Measurements from ENCODE around the gene APBA3.

APBA3 gene

GRCh38 chr19:3753631-3754410 lies 7.7 kb downstream of the APBA3 start:
- Histone ChIP-seq H3K9me3 (ENCODE audit: control insufficient read depth, insufficient read depth, low read depth, low read length) (no peaks in the 10 kb centered on the region), H3K4me3 (ENCODE audit: low read depth, low read length) (no peak overlapping the region), H3K36me3 (ENCODE audit: control insufficient read depth in 2 of 2, insufficient read depth in 1 of 2, low read length in 2 of 2) (peaks cover 7 to 30% of the 10 kb centered on the region in 2 experiments; a peak in 2 of 3 replicates), H3K4me1 (ENCODE audit: control insufficient read depth, insufficient read depth, low read length) (no peaks in the 10 kb centered on the region), H3K27ac (ENCODE audit: extremely low read depth, low read depth, low read length) (no peak overlapping the region)
- CTCF ChIA-PET: no interaction called here
- POLR2A ChIA-PET: interaction anchor here (0.9 to 1.4 kb wide), 2 partner anchors 9 kb away, joined by 3 to 6 read pairs; partner anchors contain the start of gene MRPL54
- TF ChIP-seq SP2 (tag by site-specific recombination; IDR thresholded peaks at IDR 0.05) (no peak), ZNF677 (tag by site-specific recombination; IDR thresholded peaks at IDR 0.05) (no peak), ZSCAN30 (tag by site-specific recombination; IDR thresholded peaks at IDR 0.05) (no peak), ZNF155 (tag by site-specific recombination; IDR thresholded peaks at IDR 0.05) (no peak), ZNF366 (tag by site-specific recombination; conservative IDR thresholded peaks at IDR 0.05) (no peak), ZNF692 (tag by site-specific recombination; IDR thresholded peaks at IDR 0.05) (no peak), ZNF555 (tag by site-specific recombination; conservative IDR thresholded peaks at IDR 0.05) (no peak)

- CTCF ChIA-PET: no interaction called here
- peaks cover 6 to 27% of the 10 kb centered on the region in 2 experiments; a peak in 2 of 3 replicates for H3K36me3 ChIP-seq (ENCODE audit: control insufficient read depth in 2 of 2, insufficient read depth in 1 of 2, low read length in 2 of 2)
Measured at GRCh38 chr19:3752492-3752891, 9.0 kb downstream of the APBA3 start.

More at GRCh38 chr19:3752492-3752891, 9.0 kb downstream of the APBA3 start:
- no peaks in the 10 kb centered on the region for H3K4me1 ChIP-seq (ENCODE audit: control insufficient read depth, insufficient read depth, low read length)
- POLR2A ChIA-PET: interaction anchor here (1.4 kb wide), 1 partner anchor 10 kb away, joined by 6 read pairs; the partner anchor contains the start of gene MRPL54
- no peak overlapping the region for H3K4me3 ChIP-seq (ENCODE audit: low read depth, low read length)
- no peak overlapping the region for H3K27ac ChIP-seq (ENCODE audit: extremely low read depth, low read depth, low read length)
- TF ChIP-seq SCRT2 (tag by site-specific recombination; IDR thresholded peaks at IDR 0.05): no peak
- TF ChIP-seq ZNF274 (IDR thresholded peaks at IDR 0.05; ENCODE audit: low read length): no peak
- TF ChIP-seq ZNF274 (tag by site-specific recombination; IDR thresholded peaks at IDR 0.05; ENCODE audit: borderline replicate concordance): no peak
- TF ChIP-seq ATF2 (tag by site-specific recombination; IDR thresholded peaks at IDR 0.05; ENCODE audit: low read depth): no peak
- no peak for TF ChIP-seq ZNF248 (tag by site-specific recombination; IDR thresholded peaks at IDR 0.05)
- TF ChIP-seq ZXDB (tag by site-specific recombination; IDR thresholded peaks at IDR 0.05): no peak
- TF ChIP-seq ZNF404 (tag by site-specific recombination; IDR thresholded peaks at IDR 0.05): no peak
- no peak for TF ChIP-seq GLI2 (tag by site-specific recombination; IDR thresholded peaks at IDR 0.05; ENCODE audit: borderline replicate concordance, low read depth)
- no peak for TF ChIP-seq ZNF707 (tag by site-specific recombination; IDR thresholded peaks at IDR 0.05)
- no peak for TF ChIP-seq ZSCAN18 (tag by site-specific recombination; IDR thresholded peaks at IDR 0.05)
- no peak for TF ChIP-seq ZNF324 (tag by site-specific recombination; IDR thresholded peaks at IDR 0.05)
- no peak for TF ChIP-seq ZNF664 (tag by site-specific recombination; IDR thresholded peaks at IDR 0.05)
- no peak for TF ChIP-seq PRDM4 (tag by site-specific recombination; IDR thresholded peaks at IDR 0.05)
- TF ChIP-seq ZNF747 (tag by site-specific recombination; IDR thresholded peaks at IDR 0.05): no peak
- TF ChIP-seq ZSCAN23 (tag by site-specific recombination; IDR thresholded peaks at IDR 0.05): no peak
- TF ChIP-seq, protein P1, sequence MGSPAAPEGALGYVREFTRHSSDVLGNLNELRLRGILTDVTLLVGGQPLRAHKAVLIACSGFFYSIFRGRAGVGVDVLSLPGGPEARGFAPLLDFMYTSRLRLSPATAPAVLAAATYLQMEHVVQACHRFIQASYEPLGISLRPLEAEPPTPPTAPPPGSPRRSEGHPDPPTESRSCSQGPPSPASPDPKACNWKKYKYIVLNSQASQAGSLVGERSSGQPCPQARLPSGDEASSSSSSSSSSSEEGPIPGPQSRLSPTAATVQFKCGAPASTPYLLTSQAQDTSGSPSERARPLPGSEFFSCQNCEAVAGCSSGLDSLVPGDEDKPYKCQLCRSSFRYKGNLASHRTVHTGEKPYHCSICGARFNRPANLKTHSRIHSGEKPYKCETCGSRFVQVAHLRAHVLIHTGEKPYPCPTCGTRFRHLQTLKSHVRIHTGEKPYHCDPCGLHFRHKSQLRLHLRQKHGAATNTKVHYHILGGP (tag by site-specific recombination; IDR thresholded peaks at IDR 0.05): no peak
- H3K9me3 ChIP-seq (ENCODE audit: control insufficient read depth, insufficient read depth, low read depth, low read length): no peaks in the 10 kb centered on the region

Measured in HEK293 (cell line).